H9 (cell line): ENCODE measurements around the gene ABCB1. TPM values are rescaled to one million over a fixed set of nuclear protein-coding genes. Genes with fewer than 3 reads are reported as not detected.

Experiments used
- DNase-seq: peaks from one replicate; pipeline ENCODE4 v3.0.0-alpha.2; 2017
- H2AFZ ChIP-seq: one replicate; pipeline ENCODE4 v1.6.1; 2013; ENCODE audit warnings: mild to moderate bottlenecking, low read length, control low read depth, moderate library complexity
- H2AK5ac ChIP-seq: 2 replicates; pipeline ENCODE4 v1.6.1; 2013; ENCODE audit warnings: low read length, control low read depth, mixed read lengths; ENCODE audit not compliant: insufficient read length
- H2BK120ac ChIP-seq: one replicate; pipeline ENCODE4 v1.6.1; 2013; ENCODE audit warnings: low read depth, mild to moderate bottlenecking, low read length, control low read depth, inconsistent platforms; ENCODE audit not compliant: poor library complexity, severe bottlenecking
- H2BK12ac ChIP-seq: 2 replicates; pipeline ENCODE4 v1.6.1; 2013; ENCODE audit warnings: low read length, control low read depth, mixed read lengths, low read depth; ENCODE audit not compliant: insufficient read length
- H2BK15ac ChIP-seq: 2 replicates; pipeline ENCODE4 v1.6.1; 2013; ENCODE audit warnings: low read depth, low read length, control low read depth
- H2BK20ac ChIP-seq: one replicate; pipeline ENCODE4 v1.6.1; 2013; ENCODE audit warnings: low read depth, mild to moderate bottlenecking, low read length, control low read depth, inconsistent platforms; ENCODE audit not compliant: poor library complexity, severe bottlenecking
- H2BK5ac ChIP-seq: 2 replicates; pipeline ENCODE4 v1.6.1; 2013; ENCODE audit warnings: low read length, control low read depth, mixed read lengths; ENCODE audit not compliant: insufficient read length
- H3K14ac ChIP-seq: 2 replicates; pipeline ENCODE4 v1.6.1; 2013; ENCODE audit warnings: low read length, control low read depth; ENCODE audit not compliant: insufficient read depth
- H3K18ac ChIP-seq: 2 replicates; pipeline ENCODE4 v1.6.1; 2013; ENCODE audit warnings: low read depth, mild to moderate bottlenecking, mixed read lengths, low read length, control low read depth; ENCODE audit not compliant: insufficient read length
- H3K23ac ChIP-seq: 2 replicates; pipeline ENCODE4 v1.6.1; 2013; ENCODE audit warnings: low read length, control low read depth, mixed read lengths, low read depth; ENCODE audit not compliant: insufficient read length
- H3K23me2 ChIP-seq: 2 replicates; pipeline ENCODE4 v1.6.1; 2013; ENCODE audit warnings: low read depth, mild to moderate bottlenecking, mixed read lengths, low read length, control low read depth; ENCODE audit not compliant: insufficient read length, poor library complexity, severe bottlenecking
- H3K27ac ChIP-seq: 2 replicates; pipeline ENCODE4 v1.5.1; 2013; ENCODE audit warnings: low read length, control low read depth, mixed read lengths, low read depth; ENCODE audit not compliant: insufficient read length
- H3K27me3 ChIP-seq: 2 replicates; pipeline ENCODE4 v1.6.1; 2013; ENCODE audit warnings: low read length, control low read depth, inconsistent platforms; ENCODE audit not compliant: insufficient read depth
- H3K4ac ChIP-seq: 2 replicates; pipeline ENCODE4 v1.6.1; 2013; ENCODE audit warnings: low read depth, mild to moderate bottlenecking, control low read depth, inconsistent platforms, low read length, moderate library complexity
- H3K4me1 ChIP-seq: 2 replicates; pipeline ENCODE4 v1.6.1; 2013; ENCODE audit warnings: low read length, control low read depth, inconsistent platforms; ENCODE audit not compliant: insufficient read depth
- H3K4me2 ChIP-seq: 2 replicates; pipeline ENCODE4 v1.6.1; 2013; ENCODE audit warnings: low read length, control low read depth, mixed read lengths; ENCODE audit not compliant: insufficient read length, insufficient read depth
- H3K56ac ChIP-seq: 2 replicates; pipeline ENCODE4 v1.6.1; 2013; ENCODE audit warnings: low read depth, mild to moderate bottlenecking, mixed read lengths, low read length, control low read depth; ENCODE audit not compliant: insufficient read length
- H3K79me1 ChIP-seq: 2 replicates; pipeline ENCODE4 v1.6.1; 2013; ENCODE audit warnings: low read depth, mild to moderate bottlenecking, moderate library complexity, low read length, control low read depth, inconsistent platforms; ENCODE audit not compliant: insufficient read depth, poor library complexity, severe bottlenecking
- H3K79me2 ChIP-seq: 2 replicates; pipeline ENCODE4 v1.6.1; 2013; ENCODE audit warnings: low read length, control low read depth, inconsistent platforms; ENCODE audit not compliant: insufficient read depth
- H3K9ac ChIP-seq: 2 replicates; pipeline ENCODE4 v1.6.1; 2013; ENCODE audit warnings: low read length, control low read depth, mixed read lengths; ENCODE audit not compliant: insufficient read length; ENCODE audit errors: extremely low read depth
- H3K9me3 ChIP-seq: one replicate; pipeline ENCODE4 v1.6.1; 2013; ENCODE audit warnings: low read depth, low read length, inconsistent platforms; ENCODE audit not compliant: control insufficient read depth
- H3T11ph ChIP-seq: one replicate; pipeline ENCODE4 v1.6.1; 2013; ENCODE audit warnings: mild to moderate bottlenecking, low read length, control low read depth, inconsistent platforms
- H4K20me1 ChIP-seq: one replicate; pipeline ENCODE4 v1.6.1; 2013; ENCODE audit not compliant: control insufficient read depth, insufficient read length, insufficient read depth
- H4K5ac ChIP-seq: 2 replicates; pipeline ENCODE4 v1.6.1; 2013; ENCODE audit warnings: low read depth, mild to moderate bottlenecking, mixed read lengths, low read length, control low read depth; ENCODE audit not compliant: insufficient read length
- H4K8ac ChIP-seq: replicated peaks from 2 replicates; pipeline ENCODE4 v1.6.1; 2013; ENCODE audit warnings: low read length, control low read depth, mixed read lengths, low read depth; ENCODE audit not compliant: insufficient read length
- H4K91ac ChIP-seq: 2 replicates; pipeline ENCODE4 v1.6.1; 2013; ENCODE audit warnings: low read depth, mild to moderate bottlenecking, moderate library complexity, mixed read lengths, low read length, control low read depth; ENCODE audit not compliant: insufficient read length
- H3K27ac Mint-ChIP-seq, 3 experiments: 2 replicates in 2 of 3; 3 replicates in 1 of 3; pipeline ENCODE4 v1.8.0; 2020 to 2021; ENCODE audit warnings: mixed read lengths in 3 of 3, mild to moderate bottlenecking in 1 of 3, moderate library complexity in 1 of 3
- H3K27me3 Mint-ChIP-seq: 2 replicates; pipeline ENCODE4 v1.8.0; 2021; ENCODE audit warnings: low read depth, mild to moderate bottlenecking, moderate library complexity, mixed read lengths
- H3K36me3 Mint-ChIP-seq, 3 experiments: 2 replicates in 2 of 3; 3 replicates in 1 of 3; pipeline ENCODE4 v1.8.0; 2020 to 2021; ENCODE audit warnings: low read depth in 3 of 3, mixed read lengths in 3 of 3; ENCODE audit not compliant: insufficient read depth in 1 of 3
- H3K4me1 Mint-ChIP-seq, 2 experiments: 2 replicates each; pipeline ENCODE4 v1.8.0; 2020; ENCODE audit warnings: mixed read lengths in 2 of 2
- H3K4me3 Mint-ChIP-seq, 2 experiments: 2 replicates in 1 of 2; 3 replicates in 1 of 2; pipeline ENCODE4 v1.8.0; 2020 to 2021; ENCODE audit warnings: mild to moderate bottlenecking in 2 of 2, mixed read lengths in 2 of 2, moderate library complexity in 1 of 2
- H3K9me3 Mint-ChIP-seq, 2 experiments: 2 replicates in 1 of 2; 3 replicates in 1 of 2; pipeline ENCODE4 v1.8.0; 2020; ENCODE audit warnings: mild to moderate bottlenecking in 2 of 2, mixed read lengths in 2 of 2, moderate library complexity in 1 of 2
- WGBS: extraction: QIAGEN DNeasy Blood & Tissue Kit; methylation state at CpG from one replicate; pipeline ENCODE4 v1.1.7; 2013; ENCODE audit warnings: missing lambda C conversion rate, low lambda C conversion rate, mixed read lengths; ENCODE audit not compliant: insufficient read length; ENCODE audit errors: extremely low coverage; 5-methylcytosine and 5-hydroxymethylcytosine counted together
- total RNA-seq: library from RNA; stranded (reverse); gene quantifications from 2 replicates; pipeline ENCODE4 v1.2.1, GENCODE V29; 2021
- TF ChIP-seq, protein P1 (sequence below): fragments of 200-600 bp; sonication (generic); conservative IDR thresholded peaks from 3 replicates; pipeline ENCODE4 v1.8.0; 2021; ENCODE audit warnings: antibody characterized with exemption, mild to moderate bottlenecking

ABCB1 gene
- total RNA-seq, 1 experiment from 2014 or later: 0.33 TPM

DNA sequence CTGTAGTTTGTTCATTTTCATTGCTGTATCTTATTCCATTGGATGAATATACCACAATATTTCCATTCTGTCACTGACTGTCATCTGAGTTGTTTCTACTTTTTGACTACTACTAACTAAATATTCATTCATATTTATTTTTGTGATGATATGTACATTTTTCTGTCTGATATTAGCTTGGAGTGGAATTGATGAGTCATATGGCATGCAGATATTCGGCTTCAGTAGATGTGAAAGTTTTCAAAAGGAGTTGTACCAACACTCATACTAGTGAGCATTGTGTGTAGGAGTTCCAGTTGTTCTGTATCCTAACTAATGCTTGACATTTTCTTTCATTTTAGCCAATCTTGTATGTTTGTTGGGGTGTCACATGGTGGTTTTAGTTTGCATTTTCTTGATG, 35.2 kb upstream of the ABCB1 start:
- H2BK20ac ChIP-seq: no peak overlapping the region
- no peaks in the 10 kb centered on the region for H3K23me2 ChIP-seq
- H2BK5ac ChIP-seq: no peak overlapping the region
- H3K14ac ChIP-seq: no peak overlapping the region
- no peaks in the 10 kb centered on the region for H3K4me1 Mint-ChIP-seq
- no peak overlapping the region for H4K8ac ChIP-seq
- no peak overlapping the region for H3K18ac ChIP-seq
- WGBS: no CpG with 5 or more reads among the region's 1 CpG
- no peak overlapping the region for H4K5ac ChIP-seq
- H2AK5ac ChIP-seq: no peak overlapping the region
- no peak overlapping the region for H3K9ac ChIP-seq
- H3K27me3 ChIP-seq: no peaks in the 10 kb centered on the region
- H3K4me3 Mint-ChIP-seq: no peak overlapping the region
- H3K4me1 ChIP-seq: no peaks in the 10 kb centered on the region
- no peak overlapping the region for H3K23ac ChIP-seq
- no peak overlapping the region for H4K91ac ChIP-seq
- H3K4me2 ChIP-seq: no peak overlapping the region
- H2AFZ ChIP-seq: no peak overlapping the region
- no peak overlapping the region for H2BK15ac ChIP-seq
- H3K27me3 Mint-ChIP-seq: peaks cover 2% of the 10 kb centered on the region
- no peak overlapping the region for H2BK12ac ChIP-seq
- no peak overlapping the region for H2BK120ac ChIP-seq
- H4K20me1 ChIP-seq: no peaks in the 10 kb centered on the region
- H3K79me2 ChIP-seq: no peaks in the 10 kb centered on the region
- no peak overlapping the region for H3K27ac ChIP-seq
- no peaks in the 10 kb centered on the region for H3K79me1 ChIP-seq
- H3K4ac ChIP-seq: no peak overlapping the region
- TF ChIP-seq, protein P1, sequence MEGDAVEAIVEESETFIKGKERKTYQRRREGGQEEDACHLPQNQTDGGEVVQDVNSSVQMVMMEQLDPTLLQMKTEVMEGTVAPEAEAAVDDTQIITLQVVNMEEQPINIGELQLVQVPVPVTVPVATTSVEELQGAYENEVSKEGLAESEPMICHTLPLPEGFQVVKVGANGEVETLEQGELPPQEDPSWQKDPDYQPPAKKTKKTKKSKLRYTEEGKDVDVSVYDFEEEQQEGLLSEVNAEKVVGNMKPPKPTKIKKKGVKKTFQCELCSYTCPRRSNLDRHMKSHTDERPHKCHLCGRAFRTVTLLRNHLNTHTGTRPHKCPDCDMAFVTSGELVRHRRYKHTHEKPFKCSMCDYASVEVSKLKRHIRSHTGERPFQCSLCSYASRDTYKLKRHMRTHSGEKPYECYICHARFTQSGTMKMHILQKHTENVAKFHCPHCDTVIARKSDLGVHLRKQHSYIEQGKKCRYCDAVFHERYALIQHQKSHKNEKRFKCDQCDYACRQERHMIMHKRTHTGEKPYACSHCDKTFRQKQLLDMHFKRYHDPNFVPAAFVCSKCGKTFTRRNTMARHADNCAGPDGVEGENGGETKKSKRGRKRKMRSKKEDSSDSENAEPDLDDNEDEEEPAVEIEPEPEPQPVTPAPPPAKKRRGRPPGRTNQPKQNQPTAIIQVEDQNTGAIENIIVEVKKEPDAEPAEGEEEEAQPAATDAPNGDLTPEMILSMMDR: no peak
- no peak overlapping the region for H3T11ph ChIP-seq
- no peak overlapping the region for H3K56ac ChIP-seq
- peaks cover 3 to 9% of the 10 kb centered on the region in 2 experiments; a peak in 2 of 5 replicates for H3K9me3 Mint-ChIP-seq
- H3K27ac Mint-ChIP-seq: no peak overlapping the region
- no peaks in the 10 kb centered on the region; a peak in 2 of 7 replicates for H3K36me3 Mint-ChIP-seq
- no peaks in the 10 kb centered on the region for H3K9me3 ChIP-seq
- no peak for DNase-seq
